ENCODE data around the gene CD34. TPM values are rescaled to one million over a fixed set of nuclear protein-coding genes. Genes with fewer than 3 reads are reported as not detected.

CD34 gene
- total RNA-seq, 6 experiments from 2014 or later: 0.31 to 0.60 (median 0.52) TPM

- TF ChIP-seq CTCF (IDR thresholded peaks at IDR 0.05): no peak
- Mint-ChIP-seq H3K36me3 (ENCODE audit: low read depth) (peaks cover 31% of the 10 kb centered on the region), H3K27ac (peak overlapping the region; percentile 95; the same call in 1 of the 2 replicates), H3K9me3 (no peaks in the 10 kb centered on the region), H3K4me3 (no peak overlapping the region), H3K4me1 (ENCODE audit: low read depth) (peaks cover 64% of the 10 kb centered on the region), H3K27me3 (ENCODE audit: insufficient read depth) (no peaks in the 10 kb centered on the region; the same call in none of the 2 replicates)
- DNase-seq: no peak
Observed at GRCh38 chr1:207850621-207851407, 60.1 kb downstream of the CD34 start.

DNA sequence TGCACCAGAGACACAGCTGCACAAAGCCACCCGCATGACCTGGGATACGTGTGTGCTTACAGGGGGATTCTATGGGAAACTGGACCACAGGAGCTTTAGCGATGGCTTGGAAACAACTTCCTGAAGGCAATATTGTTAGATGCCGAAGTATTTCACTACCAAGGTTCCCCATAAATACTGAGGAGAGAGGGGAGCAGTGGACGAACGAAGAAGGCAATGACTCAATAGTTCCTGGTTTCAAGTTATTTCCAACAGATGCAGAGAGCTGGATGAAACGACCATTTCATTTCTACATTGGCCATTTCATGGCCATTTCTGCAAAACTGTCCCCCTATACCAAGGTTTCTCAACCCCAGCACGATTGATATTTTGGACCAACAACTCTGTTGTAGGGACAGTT lies 61.3 kb downstream of the CD34 start:
- Mint-ChIP-seq H3K27ac (peak overlapping the region; percentile 95), H3K9me3 (no peaks in the 10 kb centered on the region), H3K36me3 (ENCODE audit: low read depth) (peaks cover 33% of the 10 kb centered on the region), H3K4me1 (ENCODE audit: low read depth) (peaks cover 66% of the 10 kb centered on the region), H3K27me3 (ENCODE audit: insufficient read depth) (no peaks in the 10 kb centered on the region; the same call in 1 of the 2 replicates), H3K4me3 (no peak overlapping the region; the same call in 1 of the 2 replicates)
- TF ChIP-seq CTCF (IDR thresholded peaks at IDR 0.05): no peak
- no peak for DNase-seq

GRCh38 chr1:207849016-207849415 lies 61.9 kb downstream of the CD34 start:
- H3K27ac Mint-ChIP-seq: peak overlapping the region; percentile 95
- TF ChIP-seq CTCF (IDR thresholded peaks at IDR 0.05): no peak
- H3K27me3 Mint-ChIP-seq (ENCODE audit: insufficient read depth): no peaks in the 10 kb centered on the region; the same call in 1 of the 2 replicates
- peaks cover 72% of the 10 kb centered on the region for H3K4me1 Mint-ChIP-seq (ENCODE audit: low read depth)
- H3K36me3 Mint-ChIP-seq (ENCODE audit: low read depth): peaks cover 40% of the 10 kb centered on the region
- peak overlapping the region; percentile 55 for H3K4me3 Mint-ChIP-seq
- no peaks in the 10 kb centered on the region for H3K9me3 Mint-ChIP-seq
- DNase-seq: no peak

DNA sequence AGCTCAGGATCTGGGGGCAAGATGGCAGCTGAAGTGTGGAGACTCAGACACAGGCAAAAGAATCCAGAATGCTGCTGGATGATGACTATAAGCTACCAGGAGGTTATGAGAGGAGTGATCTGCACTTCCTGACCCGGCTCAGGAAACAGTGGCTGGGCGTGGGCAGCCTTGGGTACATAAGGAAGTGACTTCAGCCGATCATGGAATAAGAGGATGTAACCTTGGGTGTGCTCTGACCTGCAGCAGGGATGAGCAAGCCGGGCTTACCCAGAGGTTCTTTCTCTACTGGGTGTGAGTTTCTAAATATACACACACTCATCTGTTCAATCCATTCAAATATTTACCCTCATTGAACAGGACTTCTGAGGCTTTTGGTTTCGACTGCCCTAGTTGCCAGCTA lies 62.7 kb downstream of the CD34 start:
- Mint-ChIP-seq H3K9me3 (no peaks in the 10 kb centered on the region), H3K4me3 (peak overlapping the region; percentile 69), H3K27me3 (ENCODE audit: insufficient read depth) (no peaks in the 10 kb centered on the region; the same call in 1 of the 2 replicates), H3K27ac (peak overlapping the region; percentile 95), H3K36me3 (ENCODE audit: low read depth) (peaks cover 47% of the 10 kb centered on the region), H3K4me1 (ENCODE audit: low read depth) (peaks cover 68% of the 10 kb centered on the region)
- DNase-seq: peak; percentile 78
- TF ChIP-seq CTCF (IDR thresholded peaks at IDR 0.05): no peak

- Mint-ChIP-seq H3K27ac (peak overlapping the region; percentile 5; the same call in 1 of the 2 replicates), H3K27me3 (ENCODE audit: insufficient read depth) (no peaks in the 10 kb centered on the region; the same call in 1 of the 2 replicates), H3K4me3 (no peak overlapping the region), H3K4me1 (ENCODE audit: low read depth) (peaks cover 62% of the 10 kb centered on the region), H3K9me3 (no peaks in the 10 kb centered on the region), H3K36me3 (ENCODE audit: low read depth) (peaks cover 47% of the 10 kb centered on the region)
- DNase-seq: no peak
- TF ChIP-seq CTCF (IDR thresholded peaks at IDR 0.05): no peak
Observed at GRCh38 chr1:207847116-207847515, 63.8 kb downstream of the CD34 start.
